Thyroid gland (tissue), 4 donors: ENCODE measurements around the gene CSNK2A1.

Source experiments
- CTCF ChIP-seq, 6 experiments: fragments of 200-600 bp in 3 of 6; fragments of 450-650 bp in 3 of 6; sonication (generic) in 3 of 6; IDR thresholded peaks; one replicate each; pipeline ENCODE4 v1.5.1; 2016 to 2019; ENCODE audit warnings: antibody characterized with exemption in 6 of 6, mild to moderate bottlenecking in 2 of 6, inconsistent platforms in 1 of 6, moderate library complexity in 1 of 6
- POLR2A ChIP-seq, 2 donors: fragments of 450-650 bp; IDR thresholded peaks; one replicate each; pipeline ENCODE4 v1.6.1; 2017; ENCODE audit warnings: antibody characterized with exemption in 2 of 2, mild to moderate bottlenecking in 2 of 2, moderate library complexity in 1 of 2

DNA sequence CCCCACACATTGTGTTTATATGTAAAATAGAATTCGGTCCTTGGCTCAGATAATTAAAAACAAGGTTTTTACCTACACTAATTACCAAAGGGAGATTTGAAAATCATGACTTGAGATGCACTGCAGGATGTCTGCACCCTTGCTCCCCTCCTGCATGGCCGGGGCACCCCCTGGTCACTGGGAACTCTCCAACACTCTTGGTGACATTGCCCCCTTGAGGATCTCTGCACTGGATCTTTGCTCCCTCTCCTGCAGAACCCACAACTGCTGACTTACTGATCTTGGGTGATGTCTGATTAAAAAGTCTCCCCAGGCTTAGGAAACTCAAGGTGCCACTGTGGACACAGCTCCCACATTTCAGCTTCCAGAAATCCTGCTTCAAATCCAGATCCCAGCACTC, 17.1 kb upstream of the CSNK2A1 start:
- TF ChIP-seq CTCF (IDR thresholded peaks at IDR 0.05) (no peak), POLR2A (IDR thresholded peaks at IDR 0.05) (no peak)
